Sigmoid colon (tissue), 7 donors: ENCODE measurements around the gene BRF1. TPM values are rescaled to one million over a fixed set of nuclear protein-coding genes. Genes with fewer than 3 reads are reported as not detected.

Source experiments
- DNase-seq: peaks from one replicate; pipeline ENCODE4 v3.0.0-alpha.2; 2019
- H3K27ac ChIP-seq, 4 donors: fragments of 200-600 bp; sonication (generic); one replicate each; pipeline ENCODE4 v1.5.1; 2016 to 2019; ENCODE audit warnings: mild to moderate bottlenecking in 1 of 4
- H3K27me3 ChIP-seq, 3 donors: fragments of 200-600 bp; sonication (generic); one replicate each; pipeline ENCODE4 v1.5.1; 2019; ENCODE audit warnings: mild to moderate bottlenecking in 1 of 3
- H3K36me3 ChIP-seq, 4 donors: fragments of 200-600 bp; sonication (generic); one replicate each; pipeline ENCODE4 v1.5.1; 2016 to 2019
- H3K4me1 ChIP-seq, 4 donors: fragments of 200-600 bp; sonication (generic); one replicate each; pipeline ENCODE4 v1.5.1; 2017 to 2019
- H3K4me3 ChIP-seq, 4 donors: fragments of 200-600 bp; sonication (generic); one replicate each; pipeline ENCODE4 v1.5.1; 2017 to 2019; ENCODE audit warnings: mild to moderate bottlenecking in 2 of 4, moderate library complexity in 1 of 4
- H3K9me3 ChIP-seq, 4 donors: fragments of 200-600 bp in 3 of 4; sonication (generic) in 3 of 4; one replicate each; pipeline versions ENCODE4 v1.5.1 to v1.6.1; 2013 to 2019
- EP300 ChIP-seq, 4 donors: sonication (generic); formaldehyde crosslinking; IDR thresholded peaks; one replicate each; pipeline ENCODE4 v1.6.1; 2017; ENCODE audit warnings: antibody characterized with exemption in 4 of 4
- POLR2A ChIP-seq, 2 donors: fragments of 450-650 bp; IDR thresholded peaks; one replicate each; pipeline ENCODE4 v1.6.1; 2016; ENCODE audit warnings: antibody characterized with exemption in 2 of 2, mild to moderate bottlenecking in 2 of 2, moderate library complexity in 2 of 2
- POLR2AphosphoS5 ChIP-seq, 4 donors: sonication (generic); formaldehyde crosslinking; IDR thresholded peaks; one replicate each; pipeline ENCODE4 v1.6.1; 2017; ENCODE audit warnings: antibody characterized with exemption in 4 of 4
- WGBS, 2 donors: extraction: QIAGEN DNeasy Blood & Tissue Kit; methylation state at CpG; one replicate each; pipeline ENCODE4 v1.1.7; 2013; 5-methylcytosine and 5-hydroxymethylcytosine counted together
- intact Hi-C: fragments of 100-400 bp; cut with DNase I; formaldehyde crosslinking; loops from one replicate; pipeline ENCODE4 v1.15.1; 2023
- polyA plus RNA-seq, 3 donors: library from polyadenylated mRNA; stranded (reverse); fragments of 200-250 nt; gene quantifications; one replicate each; pipeline ENCODE4 v1.2.3, GENCODE V29; 2013
- total RNA-seq, 4 donors: library from RNA; depleted of rRNA; stranded (reverse); fragments of >200 nt; gene quantifications; one replicate each; pipeline ENCODE4 v1.1.0, GENCODE V29; 2016
- TF ChIP-seq, protein P1 (sequence below), 4 experiments: fragments of 450-650 bp in 3 of 4; fragments of 200-600 bp in 1 of 4; IDR thresholded peaks; one replicate each; pipeline ENCODE4 v1.5.1; 2016 to 2019; ENCODE audit warnings: antibody characterized with exemption in 4 of 4, mild to moderate bottlenecking in 3 of 4, moderate library complexity in 2 of 4
- donor health status: healthy with polysubstance abuse.
- donor health status: Bipolar disorder and iron deficiency.
- donor health status: healthy.

The BRF1 gene
- total and polyA plus RNA-seq, 7 donors = 9.0 to 39.2 (median 23.7) TPM

DNA sequence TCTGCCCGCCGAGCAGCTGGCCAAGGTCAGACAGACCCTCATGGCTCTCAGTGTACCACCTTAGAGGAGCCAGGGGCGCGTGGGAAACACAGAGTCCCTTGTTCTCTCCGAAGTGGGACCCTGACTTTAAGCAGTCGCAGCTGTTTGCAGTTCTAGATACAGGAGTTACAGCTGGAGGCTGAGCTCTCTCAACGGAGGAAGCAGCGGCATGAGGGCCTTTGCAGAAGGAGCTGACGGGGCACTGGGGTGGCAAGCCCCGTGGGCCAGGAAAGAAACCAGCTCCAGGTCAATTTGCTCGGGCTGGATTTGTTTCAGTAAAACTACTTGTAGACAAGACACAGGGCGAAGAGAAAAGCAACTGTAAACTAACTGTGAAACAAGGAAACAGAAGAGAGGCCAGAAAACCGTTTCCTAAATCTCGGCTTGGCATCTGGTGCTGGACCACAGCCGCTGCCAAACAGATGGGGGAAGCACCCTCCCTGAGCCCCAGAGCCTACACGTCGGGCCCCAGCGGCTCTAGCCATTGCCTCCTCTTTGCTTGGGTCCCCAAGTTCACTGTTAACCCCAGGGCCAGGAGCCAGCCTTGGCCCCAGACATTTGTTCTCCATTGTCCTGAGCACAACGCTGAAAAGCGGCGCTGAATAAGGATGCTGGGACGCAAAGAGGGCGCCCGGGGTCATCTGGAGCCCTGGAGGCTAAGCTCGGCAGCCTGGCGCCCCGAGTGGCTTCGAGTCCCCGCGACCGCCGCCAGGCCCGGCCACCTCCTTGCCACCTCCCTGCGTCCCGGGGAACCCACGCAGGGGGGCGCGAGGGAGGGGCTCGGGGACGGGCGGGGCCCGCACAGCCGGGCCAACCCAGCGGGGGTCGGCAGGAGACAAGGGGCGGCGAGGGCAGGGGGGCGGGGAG lies 12.8 kb upstream of the BRF1 start:
- H3K9me3 ChIP-seq = no peaks in the 10 kb centered on the region
- peak overlapping the region; percentile 63 to 95 (median 78) for H3K4me3 ChIP-seq
- no peak for DNase-seq
- 17 to 21% methylated on average over 48 of the region's 48 CpGs for WGBS, 2 donors
- no peaks in the 10 kb centered on the region for H3K36me3 ChIP-seq
- TF ChIP-seq, protein P1, sequence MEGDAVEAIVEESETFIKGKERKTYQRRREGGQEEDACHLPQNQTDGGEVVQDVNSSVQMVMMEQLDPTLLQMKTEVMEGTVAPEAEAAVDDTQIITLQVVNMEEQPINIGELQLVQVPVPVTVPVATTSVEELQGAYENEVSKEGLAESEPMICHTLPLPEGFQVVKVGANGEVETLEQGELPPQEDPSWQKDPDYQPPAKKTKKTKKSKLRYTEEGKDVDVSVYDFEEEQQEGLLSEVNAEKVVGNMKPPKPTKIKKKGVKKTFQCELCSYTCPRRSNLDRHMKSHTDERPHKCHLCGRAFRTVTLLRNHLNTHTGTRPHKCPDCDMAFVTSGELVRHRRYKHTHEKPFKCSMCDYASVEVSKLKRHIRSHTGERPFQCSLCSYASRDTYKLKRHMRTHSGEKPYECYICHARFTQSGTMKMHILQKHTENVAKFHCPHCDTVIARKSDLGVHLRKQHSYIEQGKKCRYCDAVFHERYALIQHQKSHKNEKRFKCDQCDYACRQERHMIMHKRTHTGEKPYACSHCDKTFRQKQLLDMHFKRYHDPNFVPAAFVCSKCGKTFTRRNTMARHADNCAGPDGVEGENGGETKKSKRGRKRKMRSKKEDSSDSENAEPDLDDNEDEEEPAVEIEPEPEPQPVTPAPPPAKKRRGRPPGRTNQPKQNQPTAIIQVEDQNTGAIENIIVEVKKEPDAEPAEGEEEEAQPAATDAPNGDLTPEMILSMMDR (IDR thresholded peaks at IDR 0.05) = no peak
- peak in 1 of 4 donors; percentile 18 for TF ChIP-seq POLR2AphosphoS5 (IDR thresholded peaks at IDR 0.05)
- H3K4me1 ChIP-seq = peaks cover 0 to 45% (median 40%) of the 10 kb centered on the region in 4 donors
- intact Hi-C loops = loop anchor here (1.0 to 10.0 kb wide), 4 partner anchors 12 to 169 kb away; partner anchors contain the start of genes BRF1, BTBD6 and MTA1
- H3K27ac ChIP-seq = peak overlapping the region; percentile 91 to 98 (median 94)
- no peaks in the 10 kb centered on the region for H3K27me3 ChIP-seq

DNA sequence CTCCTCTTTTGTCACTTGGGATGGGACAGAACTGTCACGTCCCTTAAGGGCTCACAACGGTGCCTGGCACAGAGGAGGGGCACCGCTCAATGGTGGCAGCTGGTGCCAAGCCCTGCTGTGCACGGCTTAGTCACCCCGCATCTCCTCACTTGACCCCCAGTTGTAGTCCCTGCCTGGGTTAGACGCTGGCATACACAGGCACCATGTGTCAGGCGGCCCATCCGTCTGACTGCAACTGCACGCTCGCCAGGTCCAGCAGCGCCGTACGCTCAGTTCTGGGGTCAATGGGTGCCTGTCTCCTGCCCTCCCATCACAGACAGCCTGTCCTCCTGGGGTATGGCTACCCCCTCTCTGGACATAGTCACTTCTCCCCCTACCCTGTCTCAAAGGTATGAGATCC lies 12.2 kb upstream of the BRF1 start:
- WGBS, 2 donors = 93 to 94% methylated on average over 13 of the region's 13 CpGs
- Histone ChIP-seq H3K4me1 (peaks cover 0 to 43% (median 37%) of the 10 kb centered on the region in 4 donors), H3K36me3 (no peaks in the 10 kb centered on the region), H3K4me3 (no peak overlapping the region), H3K27ac (peak overlapping the region; percentile 91 to 98 (median 94)), H3K9me3 (no peaks in the 10 kb centered on the region), H3K27me3 (no peaks in the 10 kb centered on the region)
- no peak for TF ChIP-seq EP300 (IDR thresholded peaks at IDR 0.05)
- no peak for TF ChIP-seq POLR2AphosphoS5 (IDR thresholded peaks at IDR 0.05)
- no peak for TF ChIP-seq POLR2A (IDR thresholded peaks at IDR 0.05)
- TF ChIP-seq, protein P1 (IDR thresholded peaks at IDR 0.05) = no peak
- intact Hi-C loops = loop anchor here (5.0 to 10.0 kb wide), 3 partner anchors 68 to 169 kb away; partner anchors contain the start of genes BTBD6 and MTA1
- no peak for DNase-seq

DNA sequence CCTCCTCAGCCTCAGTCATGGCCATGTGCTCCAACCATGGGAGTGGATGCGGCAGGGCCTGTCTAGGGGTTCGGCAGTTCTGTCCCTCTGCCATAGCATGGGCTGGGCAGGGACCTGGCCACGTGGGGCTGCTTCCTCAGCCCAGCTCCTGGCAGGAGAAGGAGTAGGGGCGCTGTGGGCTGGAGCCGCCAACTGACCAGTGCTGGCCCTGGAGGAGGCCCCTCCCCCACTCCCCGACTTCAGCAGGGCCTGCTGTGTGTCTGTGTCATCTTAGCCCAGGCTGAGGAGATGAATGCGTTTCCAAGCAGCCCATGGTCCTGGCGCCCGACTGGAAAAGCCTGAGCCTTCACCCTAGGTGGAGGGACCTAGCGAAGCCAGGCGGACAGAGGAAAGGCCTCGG lies 11.0 kb upstream of the BRF1 start:
- H3K36me3 ChIP-seq = no peaks in the 10 kb centered on the region
- TF ChIP-seq POLR2A (IDR thresholded peaks at IDR 0.05) (no peak), POLR2AphosphoS5 (IDR thresholded peaks at IDR 0.05) (no peak), EP300 (IDR thresholded peaks at IDR 0.05) (no peak)
- TF ChIP-seq, protein P1 (IDR thresholded peaks at IDR 0.05) = no peak

DNA sequence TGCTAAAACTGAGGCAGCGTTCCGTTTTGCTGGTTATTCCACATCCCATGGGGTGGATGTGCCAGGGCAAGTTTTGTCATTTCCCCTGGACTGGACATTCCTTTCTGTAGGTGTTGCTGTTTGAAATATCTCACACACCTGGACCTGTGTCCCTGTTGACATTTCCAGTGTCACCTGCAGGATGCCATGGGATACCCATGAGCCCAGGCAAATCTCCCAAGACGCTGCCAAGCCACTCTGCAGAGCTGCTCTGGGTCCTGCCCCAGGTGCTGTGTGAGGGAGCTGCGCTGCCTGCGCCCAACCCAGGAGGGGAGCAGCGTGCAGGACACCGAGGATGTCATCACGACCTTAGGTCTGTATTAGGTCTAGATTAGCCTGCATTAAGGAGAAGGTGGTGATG lies 8.6 kb upstream of the BRF1 start:
- H3K36me3 ChIP-seq = no peaks in the 10 kb centered on the region

More for the DNA sequence above, 11.0 kb upstream of the BRF1 start:
- 90 to 93% methylated on average over 12 of the region's 12 CpGs for WGBS, 2 donors
- Histone ChIP-seq H3K4me1 (peaks cover 0 to 31% (median 25%) of the 10 kb centered on the region in 4 donors), H3K4me3 (no peak overlapping the region), H3K27me3 (no peaks in the 10 kb centered on the region), H3K27ac (no peak overlapping the region), H3K9me3 (no peaks in the 10 kb centered on the region)
- DNase-seq = no peak
- intact Hi-C loops = loop anchor here (5.0 to 10.0 kb wide), 3 partner anchors 67 to 170 kb away; partner anchors contain the start of genes BTBD6 and MTA1

More for the DNA sequence above, 8.6 kb upstream of the BRF1 start:
- DNase-seq = no peak
- intact Hi-C loops = no loop called here
- no peak overlapping the region for H3K4me3 ChIP-seq
- H3K27me3 ChIP-seq = no peaks in the 10 kb centered on the region
- peaks cover 0 to 13% (median 11%) of the 10 kb centered on the region in 4 donors for H3K4me1 ChIP-seq
- TF ChIP-seq, protein P1 (IDR thresholded peaks at IDR 0.05) = no peak
- TF ChIP-seq POLR2A (IDR thresholded peaks at IDR 0.05) = no peak
- no peak for TF ChIP-seq EP300 (IDR thresholded peaks at IDR 0.05)
- TF ChIP-seq POLR2AphosphoS5 (IDR thresholded peaks at IDR 0.05) = no peak
- WGBS, 2 donors = 95 to 96% methylated on average over 8 of the region's 8 CpGs
- H3K9me3 ChIP-seq = no peaks in the 10 kb centered on the region
- no peak overlapping the region for H3K27ac ChIP-seq
